ENCODE results near the gene MTUS2. TPM values are rescaled to one million over a fixed set of nuclear protein-coding genes. Genes with fewer than 3 reads are reported as not detected.

Gene MTUS2
- total RNA-seq, 1 donor from 2014 or later: under 0.01 TPM

- no peak for DNase-seq (ENCODE audit: low read depth, low spot score)
Observed at GRCh38 chr13:28856287-28856686, 36.1 kb downstream of the MTUS2 start.

- no peak for DNase-seq (ENCODE audit: low read depth, low spot score)
Observed at GRCh38 chr13:28859069-28859468, 38.9 kb downstream of the MTUS2 start.

- DNase-seq (ENCODE audit: low read depth, low spot score): no peak
Observed at GRCh38 chr13:28859717-28860116, 39.6 kb downstream of the MTUS2 start.

GRCh38 chr13:28864544-28864943, 44.4 kb downstream of the MTUS2 start:
- DNase-seq (ENCODE audit: low read depth, low spot score): no peak

- no peak for DNase-seq (ENCODE audit: low read depth, low spot score)
Observed at GRCh38 chr13:28865149-28865744, 45.1 kb downstream of the MTUS2 start.

- DNase-seq (ENCODE audit: low read depth, low spot score): no peak
Observed at GRCh38 chr13:28865951-28866350, 45.8 kb downstream of the MTUS2 start.

GRCh38 chr13:28866932-28867331, 46.8 kb downstream of the MTUS2 start:
- DNase-seq (ENCODE audit: low read depth, low spot score): no peak

GRCh38 chr13:28867564-28867963, 47.4 kb downstream of the MTUS2 start:
- DNase-seq (ENCODE audit: low read depth, low spot score): no peak

GRCh38 chr13:28872427-28873176, 52.5 kb downstream of the MTUS2 start:
- DNase-seq (ENCODE audit: low read depth, low spot score): no peak

- DNase-seq (ENCODE audit: low read depth, low spot score): no peak
Observed at GRCh38 chr13:28875846-28876615, 55.9 kb downstream of the MTUS2 start.

- no peak for DNase-seq (ENCODE audit: low read depth, low spot score)
Observed at GRCh38 chr13:28877408-28877807, 57.3 kb downstream of the MTUS2 start.

GRCh38 chr13:28885181-28885580, 65.0 kb downstream of the MTUS2 start:
- DNase-seq (ENCODE audit: low read depth, low spot score): no peak

GRCh38 chr13:28889086-28889732, 69.1 kb downstream of the MTUS2 start:
- DNase-seq (ENCODE audit: low read depth, low spot score): no peak

- DNase-seq (ENCODE audit: low read depth, low spot score): no peak
Observed at GRCh38 chr13:28890712-28891111, 70.6 kb downstream of the MTUS2 start.

GRCh38 chr13:28918030-28918429, 97.9 kb downstream of the MTUS2 start:
- no peak for DNase-seq (ENCODE audit: low read depth, low spot score)

GRCh38 chr13:28922341-28922740, 102.2 kb downstream of the MTUS2 start:
- no peak for DNase-seq (ENCODE audit: low read depth, low spot score)

GRCh38 chr13:28935104-28935503, 115.0 kb downstream of the MTUS2 start:
- no peak for DNase-seq (ENCODE audit: low read depth, low spot score)

GRCh38 chr13:28942906-28943305, 122.8 kb downstream of the MTUS2 start:
- no peak for DNase-seq (ENCODE audit: low read depth, low spot score)

GRCh38 chr13:28953714-28954418, 133.7 kb downstream of the MTUS2 start:
- DNase-seq (ENCODE audit: low read depth, low spot score): no peak

- no peak for DNase-seq (ENCODE audit: low read depth, low spot score)
Observed at GRCh38 chr13:28954419-28954725, 134.2 kb downstream of the MTUS2 start.

GRCh38 chr13:28954810-28955209, 134.7 kb downstream of the MTUS2 start:
- DNase-seq (ENCODE audit: low read depth, low spot score): no peak
